Erythroblast (primary cell): ENCODE data around the gene APOC4.

Experiments
- GATA1 ChIP-seq: IDR thresholded peaks from 2 replicates; pipeline ENCODE4 v1.6.1; 2011; ENCODE audit warnings: low read depth, mild to moderate bottlenecking, control low read depth, low read length, moderate library complexity
- POLR2A ChIP-seq: IDR thresholded peaks from 2 replicates; pipeline ENCODE4 v1.6.1; 2011; ENCODE audit warnings: mild to moderate bottlenecking, low read length

DNA sequence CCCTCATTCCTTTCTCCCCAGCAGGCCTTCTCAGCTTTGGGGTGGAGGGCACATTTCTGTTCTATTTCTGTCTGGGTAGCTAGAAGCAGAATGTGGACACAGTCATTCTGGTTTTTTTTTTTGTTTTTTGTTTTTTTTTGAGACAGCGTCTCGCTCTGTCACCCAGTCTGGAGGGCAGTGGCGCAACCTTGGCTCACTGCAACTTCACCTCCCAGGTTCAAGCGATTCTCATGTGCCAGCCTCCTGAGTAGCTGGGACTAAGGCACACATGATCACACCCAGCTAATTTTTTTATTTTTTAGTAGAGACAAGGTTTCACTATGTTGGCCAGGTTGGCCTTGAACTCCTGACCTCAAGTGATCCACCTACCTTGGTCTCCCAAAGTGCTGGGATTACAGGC, 33.4 kb downstream of the APOC4 start:
- no peak for TF ChIP-seq POLR2A
- TF ChIP-seq GATA1: no peak
